Lower leg skin (tissue), 3 donors: ENCODE measurements around the gene NIPBL.

ENCODE experiments used
- POLR2A ChIP-seq, 2 donors: fragments of 450-650 bp; IDR thresholded peaks; one replicate each; pipeline ENCODE4 v1.6.1; 2016 to 2017; ENCODE audit warnings: antibody characterized with exemption in 2 of 2, mild to moderate bottlenecking in 1 of 2, moderate library complexity in 1 of 2
- TF ChIP-seq, protein P1 (sequence below), 3 donors: fragments of 450-650 bp; IDR thresholded peaks; one replicate each; pipeline ENCODE4 v1.5.1; 2016; ENCODE audit warnings: antibody characterized with exemption in 3 of 3, mild to moderate bottlenecking in 3 of 3, moderate library complexity in 2 of 3

DNA sequence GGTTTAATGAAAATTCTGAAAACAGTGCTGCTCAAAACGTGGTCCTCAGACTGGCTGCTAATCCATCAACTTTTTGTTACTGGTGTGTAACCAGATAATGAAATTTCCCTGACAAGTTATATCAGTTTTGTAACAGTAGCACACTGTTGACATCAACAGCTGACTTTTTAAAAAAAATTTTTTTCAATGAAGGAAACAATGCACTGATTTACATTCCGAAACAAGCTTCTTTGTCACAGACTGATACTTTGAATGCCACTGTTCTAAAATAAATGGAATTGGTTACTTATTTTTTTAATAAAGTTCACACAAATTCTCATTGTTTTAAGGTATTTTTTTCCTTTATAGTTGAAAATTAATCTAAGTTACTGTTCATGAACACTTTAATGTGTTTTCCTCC, 169.1 kb downstream of the NIPBL start:
- TF ChIP-seq, protein P1, sequence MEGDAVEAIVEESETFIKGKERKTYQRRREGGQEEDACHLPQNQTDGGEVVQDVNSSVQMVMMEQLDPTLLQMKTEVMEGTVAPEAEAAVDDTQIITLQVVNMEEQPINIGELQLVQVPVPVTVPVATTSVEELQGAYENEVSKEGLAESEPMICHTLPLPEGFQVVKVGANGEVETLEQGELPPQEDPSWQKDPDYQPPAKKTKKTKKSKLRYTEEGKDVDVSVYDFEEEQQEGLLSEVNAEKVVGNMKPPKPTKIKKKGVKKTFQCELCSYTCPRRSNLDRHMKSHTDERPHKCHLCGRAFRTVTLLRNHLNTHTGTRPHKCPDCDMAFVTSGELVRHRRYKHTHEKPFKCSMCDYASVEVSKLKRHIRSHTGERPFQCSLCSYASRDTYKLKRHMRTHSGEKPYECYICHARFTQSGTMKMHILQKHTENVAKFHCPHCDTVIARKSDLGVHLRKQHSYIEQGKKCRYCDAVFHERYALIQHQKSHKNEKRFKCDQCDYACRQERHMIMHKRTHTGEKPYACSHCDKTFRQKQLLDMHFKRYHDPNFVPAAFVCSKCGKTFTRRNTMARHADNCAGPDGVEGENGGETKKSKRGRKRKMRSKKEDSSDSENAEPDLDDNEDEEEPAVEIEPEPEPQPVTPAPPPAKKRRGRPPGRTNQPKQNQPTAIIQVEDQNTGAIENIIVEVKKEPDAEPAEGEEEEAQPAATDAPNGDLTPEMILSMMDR (IDR thresholded peaks at IDR 0.05), result no peak
- TF ChIP-seq POLR2A (IDR thresholded peaks at IDR 0.05), result no peak
